HepG2 (cell line): Measurements from ENCODE around the gene ENKUR. TPM values are rescaled to one million over a fixed set of nuclear protein-coding genes. Genes with fewer than 3 reads are reported as not detected.
A peak's percentile ranks its signal among the peaks of the same experiment; 100 is the strongest.

ENCODE experiments used
- CBFB ChIP-seq: sonication (generic); formaldehyde crosslinking; IDR thresholded peaks from 2 replicates; pipeline ENCODE4 v1.4.0; 2020; ENCODE audit warnings: missing genetic modification reagents
- POLR2AphosphoS2 ChIP-seq: IDR thresholded peaks from 2 replicates; pipeline ENCODE4 v1.6.1; 2011; ENCODE audit warnings: low read depth, low read length, improper control_type of control experiment
- PRDM15 ChIP-seq: sonication (generic); formaldehyde crosslinking; IDR thresholded peaks from 2 replicates; pipeline ENCODE4 v1.4.0; 2020; ENCODE audit warnings: missing genetic modification reagents
- SMAD3 ChIP-seq: sonication (generic); formaldehyde crosslinking; IDR thresholded peaks from 2 replicates; pipeline ENCODE4 v1.4.0; 2020; ENCODE audit warnings: missing genetic modification reagents
- ZNF224 ChIP-seq: sonication (generic); formaldehyde crosslinking; IDR thresholded peaks from 2 replicates; pipeline ENCODE4 v1.5.0; 2020; ENCODE audit warnings: mild to moderate bottlenecking, missing genetic modification reagents
- ZNF282 ChIP-seq: fragments of 450-650 bp; IDR thresholded peaks from 2 replicates; pipeline ENCODE4 v1.6.1; 2018; ENCODE audit not compliant: partially characterized antibody
- ZNF629 ChIP-seq: sonication (generic); formaldehyde crosslinking; conservative IDR thresholded peaks from 2 replicates; pipeline ENCODE4 v1.5.0; 2020; ENCODE audit warnings: missing genetic modification reagents
- ZZZ3 ChIP-seq: sonication (generic); formaldehyde crosslinking; IDR thresholded peaks from 2 replicates; pipeline ENCODE4 v1.4.0; 2020; ENCODE audit warnings: missing genetic modification reagents, mild to moderate bottlenecking, borderline replicate concordance
- polyA plus RNA-seq, 8 experiments: library from polyadenylated mRNA; depleted of rRNA in 3 of 8; stranded (reverse) in 7 of 8; unstranded in 1 of 8; fragments of >200 nt; fragmentation: Illumina TruSeq in 4 of 8; extraction: Trizol in 4 of 8; gene quantifications; 2 replicates each; pipeline versions ENCODE4 v1.2.1 to v1.2.3, GENCODE V29; 2011 to 2016; ENCODE audit warnings: low read depth in 4 of 8, missing spikeins in 1 of 8, mixed read lengths in 1 of 8; ENCODE audit not compliant: insufficient read depth in 1 of 8
- total RNA-seq, 5 experiments: library from RNA; depleted of rRNA; stranded (reverse); fragments of >200 nt; fragmentation: Illumina TruSeq; extraction: Trizol; gene quantifications; 2 replicates each; pipeline ENCODE4 v1.2.3, GENCODE V29; 2016; ENCODE audit warnings: low read depth in 1 of 5
- TF ChIP-seq, protein P1 (sequence below): sonication (generic); formaldehyde crosslinking; IDR thresholded peaks from 2 replicates; pipeline ENCODE4 v1.8.1; 2023; ENCODE audit warnings: mild to moderate bottlenecking, missing genetic modification reagents
- TF ChIP-seq, protein P2 (sequence below): sonication (generic); formaldehyde crosslinking; IDR thresholded peaks from 2 replicates; pipeline ENCODE4 v1.5.0; 2020; ENCODE audit warnings: mild to moderate bottlenecking, missing genetic modification reagents
- TF ChIP-seq, protein P3 (sequence below): sonication (generic); formaldehyde crosslinking; IDR thresholded peaks from 2 replicates; pipeline ENCODE4 v1.5.1; 2020; ENCODE audit warnings: missing genetic modification reagents, mild to moderate bottlenecking, borderline replicate concordance

ENKUR gene
- total and polyA plus RNA-seq, 2 of the 13 experiments (the other 11 are each of a cell fraction or from before 2014, with no cell fraction given) = 0.15 TPM

DNA sequence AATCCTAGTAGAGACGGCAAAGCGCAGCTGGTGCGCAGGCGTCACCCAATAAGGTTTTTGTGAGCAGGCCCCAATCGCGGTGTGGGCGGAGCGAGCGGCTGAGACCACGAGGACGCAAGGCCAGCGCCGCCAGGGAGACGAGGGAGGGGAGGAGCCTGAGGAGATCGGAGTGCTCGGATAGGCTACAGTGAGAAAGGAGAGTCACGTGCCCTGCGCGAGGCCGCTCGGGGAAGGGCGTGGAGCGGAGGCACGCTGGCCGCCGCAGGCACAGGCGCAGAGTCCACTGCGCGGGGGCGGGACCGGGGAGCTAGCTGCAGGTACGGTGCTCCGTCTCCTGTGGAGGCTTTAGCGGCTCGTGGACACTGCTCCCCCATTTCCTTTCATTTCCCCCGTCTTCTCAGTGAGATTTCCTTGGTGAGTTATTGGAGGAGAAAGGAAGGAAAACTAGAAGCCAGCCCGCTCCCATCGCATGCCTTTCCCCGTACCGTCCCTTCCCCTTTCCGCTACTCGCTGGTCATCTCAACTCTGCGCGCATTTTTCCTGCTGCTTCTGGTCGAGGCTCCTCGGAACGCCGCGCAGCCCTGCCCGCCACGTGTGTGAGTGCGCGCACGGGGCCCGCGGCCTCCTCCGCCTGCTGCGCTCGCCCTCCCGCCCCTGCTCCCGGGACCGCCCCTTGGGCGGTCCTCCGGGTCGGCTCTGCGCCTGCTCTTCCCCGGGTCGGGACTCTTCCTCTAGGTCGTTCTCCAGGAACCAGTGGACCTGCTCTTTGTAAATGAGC, 607 bp upstream of the ENKUR start, which contains the start of gene THNSL1 (continued):
- TF ChIP-seq PRDM15 (CRISPR knock-in tag) (peak; percentile 62; the same call in 1 of the 2 replicates), SMAD3 (CRISPR knock-in tag) (no peak), ZZZ3 (CRISPR knock-in tag) (0 out of 2 replicates have a peak, but pooled peaks have one; percentile 38), CBFB (CRISPR knock-in tag) (peak; percentile 61), POLR2AphosphoS2 (peak; percentile 61; the same call in 1 of the 2 replicates), ZNF282 (no peak), ZNF629 (CRISPR knock-in tag) (peak; percentile 60), ZNF224 (CRISPR knock-in tag) (peak; percentile 98)
- TF ChIP-seq, protein P1, sequence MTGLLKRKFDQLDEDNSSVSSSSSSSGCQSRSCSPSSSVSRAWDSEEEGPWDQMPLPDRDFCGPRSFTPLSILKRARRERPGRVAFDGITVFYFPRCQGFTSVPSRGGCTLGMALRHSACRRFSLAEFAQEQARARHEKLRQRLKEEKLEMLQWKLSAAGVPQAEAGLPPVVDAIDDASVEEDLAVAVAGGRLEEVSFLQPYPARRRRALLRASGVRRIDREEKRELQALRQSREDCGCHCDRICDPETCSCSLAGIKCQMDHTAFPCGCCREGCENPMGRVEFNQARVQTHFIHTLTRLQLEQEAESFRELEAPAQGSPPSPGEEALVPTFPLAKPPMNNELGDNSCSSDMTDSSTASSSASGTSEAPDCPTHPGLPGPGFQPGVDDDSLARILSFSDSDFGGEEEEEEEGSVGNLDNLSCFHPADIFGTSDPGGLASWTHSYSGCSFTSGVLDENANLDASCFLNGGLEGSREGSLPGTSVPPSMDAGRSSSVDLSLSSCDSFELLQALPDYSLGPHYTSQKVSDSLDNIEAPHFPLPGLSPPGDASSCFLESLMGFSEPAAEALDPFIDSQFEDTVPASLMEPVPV (CRISPR knock-in tag) = peak; percentile 98
- TF ChIP-seq, protein P2, sequence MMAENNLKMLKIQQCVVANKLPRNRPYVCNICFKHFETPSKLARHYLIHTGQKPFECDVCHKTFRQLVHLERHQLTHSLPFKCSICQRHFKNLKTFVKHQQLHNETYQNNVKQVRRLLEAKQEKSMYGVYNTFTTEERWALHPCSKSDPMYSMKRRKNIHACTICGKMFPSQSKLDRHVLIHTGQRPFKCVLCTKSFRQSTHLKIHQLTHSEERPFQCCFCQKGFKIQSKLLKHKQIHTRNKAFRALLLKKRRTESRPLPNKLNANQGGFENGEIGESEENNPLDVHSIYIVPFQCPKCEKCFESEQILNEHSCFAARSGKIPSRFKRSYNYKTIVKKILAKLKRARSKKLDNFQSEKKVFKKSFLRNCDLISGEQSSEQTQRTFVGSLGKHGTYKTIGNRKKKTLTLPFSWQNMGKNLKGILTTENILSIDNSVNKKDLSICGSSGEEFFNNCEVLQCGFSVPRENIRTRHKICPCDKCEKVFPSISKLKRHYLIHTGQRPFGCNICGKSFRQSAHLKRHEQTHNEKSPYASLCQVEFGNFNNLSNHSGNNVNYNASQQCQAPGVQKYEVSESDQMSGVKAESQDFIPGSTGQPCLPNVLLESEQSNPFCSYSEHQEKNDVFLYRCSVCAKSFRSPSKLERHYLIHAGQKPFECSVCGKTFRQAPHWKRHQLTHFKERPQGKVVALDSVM = peak; percentile 84
- TF ChIP-seq, protein P3, sequence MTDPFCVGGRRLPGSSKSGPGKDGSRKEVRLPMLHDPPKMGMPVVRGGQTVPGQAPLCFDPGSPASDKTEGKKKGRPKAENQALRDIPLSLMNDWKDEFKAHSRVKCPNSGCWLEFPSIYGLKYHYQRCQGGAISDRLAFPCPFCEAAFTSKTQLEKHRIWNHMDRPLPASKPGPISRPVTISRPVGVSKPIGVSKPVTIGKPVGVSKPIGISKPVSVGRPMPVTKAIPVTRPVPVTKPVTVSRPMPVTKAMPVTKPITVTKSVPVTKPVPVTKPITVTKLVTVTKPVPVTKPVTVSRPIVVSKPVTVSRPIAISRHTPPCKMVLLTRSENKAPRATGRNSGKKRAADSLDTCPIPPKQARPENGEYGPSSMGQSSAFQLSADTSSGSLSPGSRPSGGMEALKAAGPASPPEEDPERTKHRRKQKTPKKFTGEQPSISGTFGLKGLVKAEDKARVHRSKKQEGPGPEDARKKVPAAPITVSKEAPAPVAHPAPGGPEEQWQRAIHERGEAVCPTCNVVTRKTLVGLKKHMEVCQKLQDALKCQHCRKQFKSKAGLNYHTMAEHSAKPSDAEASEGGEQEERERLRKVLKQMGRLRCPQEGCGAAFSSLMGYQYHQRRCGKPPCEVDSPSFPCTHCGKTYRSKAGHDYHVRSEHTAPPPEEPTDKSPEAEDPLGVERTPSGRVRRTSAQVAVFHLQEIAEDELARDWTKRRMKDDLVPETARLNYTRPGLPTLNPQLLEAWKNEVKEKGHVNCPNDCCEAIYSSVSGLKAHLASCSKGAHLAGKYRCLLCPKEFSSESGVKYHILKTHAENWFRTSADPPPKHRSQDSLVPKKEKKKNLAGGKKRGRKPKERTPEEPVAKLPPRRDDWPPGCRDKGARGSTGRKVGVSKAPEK (CRISPR knock-in tag) = no peak; the same call in 1 of the 2 replicates
